Choroid plexus epithelial cell (primary cell): Measurements from ENCODE around the gene PTPRN.

Experiments used
- DNase-seq: peaks from one replicate; pipeline ENCODE4 v3.0.0-alpha.2; 2010; ENCODE audit warnings: low read depth
- H3K4me3 ChIP-seq: 2 replicates; pipeline ENCODE4 v1.5.1; 2011; ENCODE audit warnings: low read depth, mild to moderate bottlenecking, control low read depth, low read length, moderate library complexity
- TF ChIP-seq, protein P1 (sequence below): conservative IDR thresholded peaks from 2 replicates; pipeline ENCODE4 v1.5.1; 2011; ENCODE audit warnings: low read depth, mild to moderate bottlenecking, control low read depth, inconsistent platforms, low read length, moderate library complexity

Gene PTPRN

DNA sequence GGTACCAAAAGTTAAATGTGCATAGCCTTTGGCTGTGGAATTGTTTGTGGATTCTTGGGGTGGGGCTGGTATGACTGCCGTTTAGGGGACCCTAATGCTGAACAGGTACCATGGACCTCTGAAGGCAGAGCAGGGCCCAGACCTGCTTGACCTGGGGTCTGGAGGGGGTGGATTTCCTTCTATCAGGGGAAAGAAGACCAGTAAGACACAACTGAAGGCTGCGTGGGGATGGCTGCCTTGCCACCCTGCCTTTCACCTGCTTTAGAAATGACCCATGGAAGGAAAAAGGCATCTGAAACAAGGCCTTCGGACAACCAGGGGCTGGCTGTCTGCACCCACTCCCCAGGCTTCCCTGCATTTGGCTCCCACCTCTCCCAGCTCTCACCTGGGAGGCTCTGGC, 41.0 kb upstream of the PTPRN start:
- no peak for DNase-seq
- H3K4me3 ChIP-seq, result no peak overlapping the region
- TF ChIP-seq, protein P1, sequence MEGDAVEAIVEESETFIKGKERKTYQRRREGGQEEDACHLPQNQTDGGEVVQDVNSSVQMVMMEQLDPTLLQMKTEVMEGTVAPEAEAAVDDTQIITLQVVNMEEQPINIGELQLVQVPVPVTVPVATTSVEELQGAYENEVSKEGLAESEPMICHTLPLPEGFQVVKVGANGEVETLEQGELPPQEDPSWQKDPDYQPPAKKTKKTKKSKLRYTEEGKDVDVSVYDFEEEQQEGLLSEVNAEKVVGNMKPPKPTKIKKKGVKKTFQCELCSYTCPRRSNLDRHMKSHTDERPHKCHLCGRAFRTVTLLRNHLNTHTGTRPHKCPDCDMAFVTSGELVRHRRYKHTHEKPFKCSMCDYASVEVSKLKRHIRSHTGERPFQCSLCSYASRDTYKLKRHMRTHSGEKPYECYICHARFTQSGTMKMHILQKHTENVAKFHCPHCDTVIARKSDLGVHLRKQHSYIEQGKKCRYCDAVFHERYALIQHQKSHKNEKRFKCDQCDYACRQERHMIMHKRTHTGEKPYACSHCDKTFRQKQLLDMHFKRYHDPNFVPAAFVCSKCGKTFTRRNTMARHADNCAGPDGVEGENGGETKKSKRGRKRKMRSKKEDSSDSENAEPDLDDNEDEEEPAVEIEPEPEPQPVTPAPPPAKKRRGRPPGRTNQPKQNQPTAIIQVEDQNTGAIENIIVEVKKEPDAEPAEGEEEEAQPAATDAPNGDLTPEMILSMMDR, result no peak

DNA sequence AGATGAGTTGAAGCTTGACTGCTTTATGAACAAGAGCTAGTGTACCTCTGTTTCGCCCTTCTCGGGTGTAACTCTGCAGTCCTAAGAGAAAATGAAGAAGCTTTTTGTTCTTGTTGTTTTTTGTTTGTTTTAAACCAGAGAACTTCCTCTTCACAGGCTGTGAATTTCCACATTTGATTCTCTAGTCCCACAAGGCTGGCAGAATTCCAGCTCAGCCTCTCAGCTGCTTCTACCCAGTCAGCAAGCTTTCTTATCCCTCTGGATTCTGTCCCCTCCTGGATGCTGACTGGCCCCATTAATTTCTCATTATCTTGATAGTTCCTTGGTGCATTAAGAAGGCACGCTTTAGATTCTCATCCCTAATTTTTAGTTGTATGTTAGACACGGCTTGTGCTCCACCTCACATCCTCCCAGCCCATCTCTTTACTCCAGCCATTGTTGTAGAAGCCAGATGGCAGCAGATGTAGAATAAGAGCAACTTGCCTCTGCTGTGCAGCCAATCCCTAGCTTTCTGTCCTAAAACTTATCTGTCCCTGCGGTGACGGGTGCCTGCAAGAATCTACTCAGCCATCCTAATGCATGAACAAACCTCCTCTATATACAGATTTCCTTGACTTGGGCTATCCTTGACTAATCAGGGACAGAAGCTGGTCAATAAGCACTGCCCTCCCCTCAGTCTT, 35.7 kb upstream of the PTPRN start:
- TF ChIP-seq, protein P1, result no peak
- H3K4me3 ChIP-seq, result no peak overlapping the region
- peak; percentile 75 for DNase-seq

DNA sequence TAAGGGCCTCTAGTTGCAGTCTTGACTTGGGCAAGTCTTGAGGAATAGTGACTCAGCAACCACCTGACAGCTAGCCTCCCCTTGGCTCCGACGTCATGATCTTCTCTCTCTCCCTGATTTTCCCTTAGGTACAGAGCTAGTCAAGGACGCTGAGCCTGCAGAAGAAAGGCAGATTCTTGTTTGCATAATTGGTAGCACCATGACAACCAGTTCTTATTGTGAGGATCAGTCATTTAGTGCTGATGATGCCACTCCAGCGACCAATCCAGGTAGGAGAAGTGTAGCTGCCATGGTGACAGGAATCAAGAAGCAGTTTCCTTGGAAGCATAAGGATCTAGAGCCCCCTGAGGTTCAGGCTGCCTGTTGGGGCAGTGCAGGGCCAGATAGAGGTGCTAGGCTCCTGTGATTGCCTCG, 26.2 kb upstream of the PTPRN start:
- peak; percentile 18 for DNase-seq
- H3K4me3 ChIP-seq, result no peak overlapping the region
- TF ChIP-seq, protein P1, result no peak

DNA sequence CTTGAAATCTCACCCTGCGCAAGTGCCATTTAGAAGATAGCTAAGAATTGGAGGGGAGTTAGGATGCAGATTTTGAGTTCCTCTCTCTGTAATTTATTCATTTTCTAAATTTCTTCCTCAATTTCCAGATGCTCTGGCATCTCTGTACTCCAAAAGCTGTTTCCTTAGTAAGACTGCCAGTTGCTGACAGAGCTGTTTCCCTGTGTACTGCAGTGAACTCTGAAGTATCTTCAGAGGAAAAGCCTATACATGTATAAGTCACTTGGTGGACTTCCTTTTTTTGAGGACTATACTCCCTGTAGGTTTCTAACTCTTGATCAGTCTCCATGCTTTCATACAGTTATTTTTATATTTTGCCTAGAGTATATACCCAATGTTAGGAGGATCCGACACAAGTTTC, 24.9 kb upstream of the PTPRN start:
- TF ChIP-seq, protein P1, result no peak
- no peak for DNase-seq
- no peak overlapping the region for H3K4me3 ChIP-seq

DNA sequence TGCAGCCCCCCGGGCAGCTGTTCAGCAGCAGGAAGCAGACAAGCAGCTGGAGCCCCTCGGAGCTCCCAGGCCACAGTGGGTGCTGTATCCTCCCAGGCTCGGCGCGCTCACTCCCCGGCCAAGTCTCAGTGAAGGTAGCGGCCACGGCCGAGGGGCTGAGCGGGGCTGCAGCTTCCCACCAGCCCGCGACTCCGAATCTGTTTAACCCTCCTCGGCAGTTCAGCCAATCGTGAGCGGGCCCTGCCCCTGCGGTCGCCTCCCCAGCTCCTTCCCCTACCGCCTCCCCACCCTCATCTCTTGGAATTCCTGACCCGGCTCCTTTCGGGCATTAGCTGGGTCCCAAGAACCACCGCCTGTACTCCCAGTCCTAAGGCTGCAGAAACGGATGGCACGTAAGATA, 23.3 kb upstream of the PTPRN start, which contains the start of gene RESP18:
Gene RESP18, minus strand, starts transcription at position 203 of the 400 bp plus-strand sequence.
- H3K4me3 ChIP-seq, result no peak within 1 kb of the TSS
- DNase-seq, result no peak
- TF ChIP-seq, protein P1, result no peak

DNA sequence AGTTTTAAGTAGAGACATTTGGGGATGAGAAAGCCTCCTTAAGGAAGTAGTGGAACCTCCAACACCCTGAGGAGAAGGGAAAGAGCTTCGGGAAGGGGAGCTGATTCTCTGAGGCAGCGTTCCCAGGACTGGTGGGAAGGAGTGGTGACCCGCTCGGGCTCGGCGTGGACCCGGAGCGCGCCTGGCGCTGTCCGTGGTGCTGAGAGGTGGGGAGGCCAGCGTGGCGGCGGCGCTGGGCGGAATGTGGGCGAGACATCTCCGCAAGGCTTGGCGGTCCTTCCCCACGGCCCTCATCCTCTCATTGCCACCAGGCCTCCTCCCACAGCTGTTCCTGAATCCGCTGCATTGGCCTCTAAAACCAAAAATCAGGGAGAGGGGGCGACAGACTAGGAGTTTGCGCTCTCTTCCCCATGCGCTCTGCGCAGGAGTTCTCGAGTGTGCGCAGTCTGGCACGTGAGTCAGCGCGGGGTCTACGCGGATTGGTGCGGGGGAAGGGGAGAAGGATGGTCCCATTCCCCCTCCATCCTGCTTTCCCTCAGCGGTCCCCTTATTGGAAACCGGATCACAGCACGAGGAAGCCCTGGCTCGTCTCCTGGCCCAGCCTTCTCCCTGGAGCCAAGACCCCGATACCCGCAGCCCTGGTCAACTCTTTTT, 22.5 kb upstream of the PTPRN start:
- DNase-seq, result peak; percentile 23
- H3K4me3 ChIP-seq, result no peak overlapping the region
- TF ChIP-seq, protein P1, result no peak

DNA sequence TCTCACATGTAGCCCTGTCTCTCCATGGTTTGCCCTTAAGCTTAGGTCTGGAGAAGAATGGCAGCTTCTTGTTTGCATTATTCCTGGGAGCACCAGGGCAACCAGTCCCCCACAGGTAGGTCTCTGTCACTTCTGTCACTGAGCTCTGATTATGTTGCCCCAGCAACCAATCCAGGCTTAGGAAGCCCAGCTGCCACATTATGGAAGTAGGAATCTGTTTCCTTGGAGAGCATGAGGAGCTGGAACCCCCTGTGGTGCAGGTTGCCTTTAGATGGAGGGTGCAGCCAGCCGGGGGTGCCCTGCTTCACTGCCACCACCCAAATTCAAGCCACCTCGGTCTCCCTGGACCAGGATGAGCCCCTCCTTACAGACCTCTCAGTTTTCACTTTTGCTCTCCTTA, 18.5 kb upstream of the PTPRN start:
- H3K4me3 ChIP-seq, result no peak overlapping the region
- TF ChIP-seq, protein P1, result no peak
- DNase-seq, result no peak
